Loucy (cell line): ENCODE data around the gene PTPA.

ENCODE experiments used
- H2AFZ ChIP-seq: fragments of 200-600 bp; sonication (generic); 2 replicates; pipeline ENCODE4 v1.6.0; 2016; ENCODE audit warnings: antibody characterized with exemption, mild to moderate bottlenecking, low read length, moderate library complexity
- H3F3A ChIP-seq: fragments of 200-600 bp; 2 replicates; pipeline ENCODE4 v1.6.0; 2016; ENCODE audit warnings: antibody characterized with exemption, low read depth, mild to moderate bottlenecking
- H3K27me3 ChIP-seq: fragments of 200-600 bp; sonication (generic); 2 replicates; pipeline ENCODE4 v1.6.1; 2014; ENCODE audit warnings: low read length, mild to moderate bottlenecking; ENCODE audit not compliant: insufficient read depth, poor library complexity, severe bottlenecking
- H3K36me3 ChIP-seq: fragments of 200-600 bp; sonication (generic); 2 replicates; pipeline ENCODE4 v1.6.1; 2016; ENCODE audit warnings: low read length; ENCODE audit not compliant: insufficient read depth
- H3K4me1 ChIP-seq: fragments of 200-600 bp; sonication (generic); 2 replicates; pipeline ENCODE4 v1.5.1; 2014; ENCODE audit warnings: low read length, mild to moderate bottlenecking; ENCODE audit not compliant: insufficient read depth, poor library complexity, severe bottlenecking
- H3K4me2 ChIP-seq: fragments of 200-600 bp; sonication (generic); 2 replicates; pipeline ENCODE4 v1.6.0; 2014; ENCODE audit warnings: antibody characterized with exemption, low read length, low read depth, mild to moderate bottlenecking; ENCODE audit not compliant: poor library complexity, severe bottlenecking
- H3K4me3 ChIP-seq: fragments of 200-600 bp; sonication (generic); 2 replicates; pipeline ENCODE4 v1.5.1; 2014; ENCODE audit warnings: low read length, mild to moderate bottlenecking, mixed read lengths; ENCODE audit not compliant: poor library complexity, severe bottlenecking
- H3K79me2 ChIP-seq: fragments of 200-600 bp; sonication (generic); 2 replicates; pipeline ENCODE4 v1.6.1; 2014; ENCODE audit warnings: low read length; ENCODE audit not compliant: insufficient read depth
- H3K9ac ChIP-seq: fragments of 200-600 bp; sonication (generic); 2 replicates; pipeline ENCODE4 v1.6.0; 2014; ENCODE audit warnings: mild to moderate bottlenecking, low read depth, low read length, moderate library complexity; ENCODE audit not compliant: poor library complexity, severe bottlenecking
- H3K9me2 ChIP-seq: fragments of 200-600 bp; sonication (generic); replicated peaks from 2 replicates; pipeline ENCODE4 v1.6.1; 2016; ENCODE audit warnings: low read depth, low read length, mixed read lengths
- H3K9me3 ChIP-seq: fragments of 200-600 bp; sonication (generic); 2 replicates; pipeline ENCODE4 v1.6.1; 2014; ENCODE audit warnings: mild to moderate bottlenecking, antibody characterized with exemption, low read length, low read depth; ENCODE audit not compliant: insufficient read depth
- H4K20me1 ChIP-seq: fragments of 200-600 bp; sonication (generic); 2 replicates; pipeline ENCODE4 v1.6.0; 2014; ENCODE audit warnings: antibody characterized with exemption, low read length, mild to moderate bottlenecking; ENCODE audit not compliant: insufficient read depth, poor library complexity, severe bottlenecking
- CTCF ChIP-seq: fragments of 200-600 bp; sonication (generic); conservative IDR thresholded peaks from 2 replicates; pipeline ENCODE4 v1.5.1; 2014; ENCODE audit warnings: mild to moderate bottlenecking, antibody characterized with exemption, low read length
- EZH2phosphoT487 ChIP-seq: fragments of 200-600 bp; IDR thresholded peaks from 2 replicates; pipeline ENCODE4 v1.6.1; 2018; ENCODE audit warnings: antibody characterized with exemption, mild to moderate bottlenecking, moderate library complexity, borderline replicate concordance

PTPA gene

GRCh38 chr9:129150122-129150521 is 38.9 kb downstream of the PTPA start:
- Histone ChIP-seq H4K20me1 (no peaks in the 10 kb centered on the region), H3K27me3 (no peaks in the 10 kb centered on the region), H3K79me2 (no peaks in the 10 kb centered on the region), H3K9me3 (no peaks in the 10 kb centered on the region), H3K4me2 (no peak overlapping the region), H3K4me1 (no peaks in the 10 kb centered on the region), H2AFZ (no peak overlapping the region), H3K36me3 (no peaks in the 10 kb centered on the region; the same call in 1 of the 2 replicates), H3F3A (no peaks in the 10 kb centered on the region), H3K9me2 (no peaks in the 10 kb centered on the region), H3K9ac (no peak overlapping the region), H3K4me3 (no peak overlapping the region)
- TF ChIP-seq CTCF: no peak
- no peak for TF ChIP-seq EZH2phosphoT487

GRCh38 chr9:129150672-129151211 is 39.5 kb downstream of the PTPA start:
- H3K9me2 ChIP-seq: no peaks in the 10 kb centered on the region
- no peaks in the 10 kb centered on the region for H3K27me3 ChIP-seq
- H3K4me2 ChIP-seq: no peak overlapping the region
- no peaks in the 10 kb centered on the region for H3F3A ChIP-seq
- no peak overlapping the region for H2AFZ ChIP-seq
- H3K9me3 ChIP-seq: no peaks in the 10 kb centered on the region
- no peak overlapping the region for H3K9ac ChIP-seq
- H3K79me2 ChIP-seq: no peaks in the 10 kb centered on the region
- H3K36me3 ChIP-seq: no peaks in the 10 kb centered on the region; the same call in 1 of the 2 replicates
- H3K4me1 ChIP-seq: no peaks in the 10 kb centered on the region
- no peaks in the 10 kb centered on the region for H4K20me1 ChIP-seq
- H3K4me3 ChIP-seq: no peak overlapping the region
- TF ChIP-seq CTCF (no peak), EZH2phosphoT487 (no peak)

GRCh38 chr9:129151469-129151868 is 40.3 kb downstream of the PTPA start:
- H3K36me3 ChIP-seq: no peaks in the 10 kb centered on the region; the same call in 1 of the 2 replicates
- H3K27me3 ChIP-seq: no peaks in the 10 kb centered on the region
- no peaks in the 10 kb centered on the region for H3K4me1 ChIP-seq
- no peaks in the 10 kb centered on the region for H3K79me2 ChIP-seq
- no peak overlapping the region for H2AFZ ChIP-seq
- no peak for TF ChIP-seq EZH2phosphoT487
- TF ChIP-seq CTCF: no peak
- no peaks in the 10 kb centered on the region for H4K20me1 ChIP-seq
- no peaks in the 10 kb centered on the region for H3K9me3 ChIP-seq
- no peaks in the 10 kb centered on the region for H3K9me2 ChIP-seq
- no peak overlapping the region for H3K4me3 ChIP-seq
- no peak overlapping the region for H3K9ac ChIP-seq
- H3F3A ChIP-seq: no peaks in the 10 kb centered on the region
- no peak overlapping the region for H3K4me2 ChIP-seq
